ENCODE data around the gene ABHD14A.

DNA sequence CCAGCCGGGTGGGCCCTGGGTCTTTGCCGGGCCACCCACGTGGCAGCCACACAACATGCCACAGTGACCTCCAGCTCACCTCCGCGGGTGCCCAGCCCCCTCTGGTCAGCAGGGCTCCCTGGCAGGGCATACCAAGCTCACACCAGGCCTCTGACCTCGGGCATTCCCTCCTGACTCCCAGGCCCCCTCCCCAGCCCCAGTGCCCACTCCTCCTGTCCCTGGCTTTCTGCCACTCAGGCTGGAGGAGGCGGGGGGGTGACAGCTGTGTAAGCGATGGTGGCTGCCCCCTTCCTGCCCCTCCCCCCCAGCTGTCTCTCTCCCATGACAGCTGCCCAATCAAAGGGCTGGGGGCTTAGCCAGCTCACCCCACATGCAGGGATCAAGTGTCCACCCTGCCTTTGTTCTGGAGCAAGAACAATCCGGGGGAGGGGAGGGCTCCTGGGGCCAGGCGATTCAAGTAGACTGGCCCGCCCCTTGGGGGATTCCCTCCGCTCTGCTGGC lies 10.9 kb upstream of the ABHD14A start:
- TF ChIP-seq, protein P1, sequence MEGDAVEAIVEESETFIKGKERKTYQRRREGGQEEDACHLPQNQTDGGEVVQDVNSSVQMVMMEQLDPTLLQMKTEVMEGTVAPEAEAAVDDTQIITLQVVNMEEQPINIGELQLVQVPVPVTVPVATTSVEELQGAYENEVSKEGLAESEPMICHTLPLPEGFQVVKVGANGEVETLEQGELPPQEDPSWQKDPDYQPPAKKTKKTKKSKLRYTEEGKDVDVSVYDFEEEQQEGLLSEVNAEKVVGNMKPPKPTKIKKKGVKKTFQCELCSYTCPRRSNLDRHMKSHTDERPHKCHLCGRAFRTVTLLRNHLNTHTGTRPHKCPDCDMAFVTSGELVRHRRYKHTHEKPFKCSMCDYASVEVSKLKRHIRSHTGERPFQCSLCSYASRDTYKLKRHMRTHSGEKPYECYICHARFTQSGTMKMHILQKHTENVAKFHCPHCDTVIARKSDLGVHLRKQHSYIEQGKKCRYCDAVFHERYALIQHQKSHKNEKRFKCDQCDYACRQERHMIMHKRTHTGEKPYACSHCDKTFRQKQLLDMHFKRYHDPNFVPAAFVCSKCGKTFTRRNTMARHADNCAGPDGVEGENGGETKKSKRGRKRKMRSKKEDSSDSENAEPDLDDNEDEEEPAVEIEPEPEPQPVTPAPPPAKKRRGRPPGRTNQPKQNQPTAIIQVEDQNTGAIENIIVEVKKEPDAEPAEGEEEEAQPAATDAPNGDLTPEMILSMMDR (IDR thresholded peaks at IDR 0.05; ENCODE audit: low read depth, low read length): no peak
- TF ChIP-seq EZH2phosphoT487 (IDR thresholded peaks at IDR 0.05; ENCODE audit: low read depth): no peak

Measured in OCI-LY3 (cell line).